HG03095 (cell line): ENCODE measurements around the gene PRXL2B.
"Not testable (repeated sequence)": the region's sequence is repeated elsewhere in the genome, so short reads cannot be mapped to it uniquely, and the experiment has no call there.

Experiments
- ATAC-seq: cut with Tn5 transposase; IDR thresholded peaks from one replicate; pipeline ENCODE4 v1.9.1; 2021; ENCODE audit warnings: moderate library complexity; ENCODE audit not compliant: unreplicated experiment

Gene PRXL2B

GRCh38 chr1:2611031-2611501 is 24.5 kb downstream of the PRXL2B start:
- no peak for ATAC-seq

- no peak for ATAC-seq
These were observed 25.3 kb downstream of the PRXL2B start for GRCh38 chr1:2611621-2612437.

GRCh38 chr1:2612591-2613365 is 26.2 kb downstream of the PRXL2B start:
- ATAC-seq = no peak

DNA sequence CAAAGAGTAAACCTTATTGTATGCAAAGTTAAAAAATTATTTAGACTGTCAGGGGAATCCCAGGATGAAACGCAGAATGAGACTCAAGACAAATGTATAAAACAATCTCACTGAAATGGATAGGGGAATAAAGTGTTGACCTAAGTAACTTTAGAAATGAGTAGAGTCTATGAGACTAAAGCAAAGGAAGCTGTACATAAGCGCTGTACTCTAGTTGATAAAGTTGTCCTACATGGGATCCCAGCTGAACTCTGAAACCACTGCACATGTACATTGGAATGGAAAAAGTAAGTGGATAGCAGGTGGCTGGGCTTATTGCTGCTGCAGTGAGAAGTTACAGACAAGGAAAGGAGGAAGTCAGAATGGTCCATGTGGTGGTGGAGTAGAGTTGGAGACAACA is 27.6 kb downstream of the PRXL2B start:
- no peak for ATAC-seq

DNA sequence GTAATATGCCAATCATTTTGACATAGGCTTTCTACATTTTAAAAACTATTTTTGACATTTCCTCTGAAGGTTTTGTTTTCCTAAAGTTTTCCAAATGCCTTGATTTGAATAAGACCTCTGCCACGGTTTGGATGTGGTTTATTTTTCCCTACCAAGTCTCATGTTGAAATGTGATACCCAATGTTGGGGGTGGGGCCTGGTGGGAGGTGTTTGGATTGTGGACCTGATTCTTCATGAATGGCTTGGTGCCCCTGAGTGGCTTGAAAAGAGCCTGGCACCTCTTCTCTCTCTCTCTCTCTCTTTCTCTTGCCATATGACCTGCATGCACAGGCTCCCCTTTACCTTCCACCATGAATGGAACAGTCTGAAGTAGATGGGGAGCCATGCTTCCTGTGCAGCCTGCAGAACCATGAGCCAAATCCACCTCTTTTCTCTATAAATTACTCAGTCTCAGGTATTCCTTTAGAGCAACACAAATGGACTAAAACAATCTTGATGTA is 31.4 kb downstream of the PRXL2B start:
- no peak for ATAC-seq

DNA sequence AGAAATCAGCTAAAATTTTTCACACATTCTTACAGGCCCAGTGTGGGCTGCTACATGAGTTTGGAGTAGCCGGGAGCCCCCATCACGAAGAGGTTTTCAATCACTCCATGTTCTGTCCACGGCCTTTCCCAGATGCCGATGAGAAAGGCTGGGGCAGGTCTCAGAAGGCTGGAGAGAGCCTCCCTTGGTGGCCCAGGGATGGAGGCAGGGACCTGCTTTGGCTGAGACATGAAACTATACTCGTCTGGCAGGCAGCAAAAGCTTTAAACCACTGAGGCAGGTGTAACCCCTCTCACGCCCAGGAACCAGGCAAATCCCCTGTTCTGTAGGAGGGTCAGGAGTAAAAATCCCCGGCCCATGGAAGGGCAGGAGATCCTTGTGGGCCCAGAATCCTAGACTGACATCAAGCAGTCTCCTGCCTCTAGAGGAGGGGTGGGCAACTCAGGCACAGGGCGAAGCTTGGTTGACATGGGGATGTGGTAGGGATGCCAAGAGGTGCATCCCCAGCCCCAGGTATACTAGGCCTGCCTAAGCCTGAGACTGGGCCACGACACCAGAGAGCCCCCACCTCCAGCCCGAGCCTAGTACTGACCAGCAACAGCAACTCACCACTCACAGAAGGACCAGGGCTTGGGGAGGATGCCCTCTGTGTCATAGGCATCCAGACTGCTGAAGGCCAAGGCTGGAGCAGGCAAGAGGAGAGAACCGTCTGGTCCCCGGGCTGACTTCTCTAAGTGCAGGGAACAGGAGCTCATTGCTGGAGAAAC is 37.2 kb downstream of the PRXL2B start:
- no peak for ATAC-seq

GRCh38 chr1:2624735-2625300 is 38.2 kb downstream of the PRXL2B start:
- no peak for ATAC-seq

- ATAC-seq = no peak
These were observed 38.7 kb downstream of the PRXL2B start for GRCh38 chr1:2625311-2625710.

- not testable (repeated sequence) for ATAC-seq
These were observed 39.2 kb downstream of the PRXL2B start for GRCh38 chr1:2625748-2626147.

DNA sequence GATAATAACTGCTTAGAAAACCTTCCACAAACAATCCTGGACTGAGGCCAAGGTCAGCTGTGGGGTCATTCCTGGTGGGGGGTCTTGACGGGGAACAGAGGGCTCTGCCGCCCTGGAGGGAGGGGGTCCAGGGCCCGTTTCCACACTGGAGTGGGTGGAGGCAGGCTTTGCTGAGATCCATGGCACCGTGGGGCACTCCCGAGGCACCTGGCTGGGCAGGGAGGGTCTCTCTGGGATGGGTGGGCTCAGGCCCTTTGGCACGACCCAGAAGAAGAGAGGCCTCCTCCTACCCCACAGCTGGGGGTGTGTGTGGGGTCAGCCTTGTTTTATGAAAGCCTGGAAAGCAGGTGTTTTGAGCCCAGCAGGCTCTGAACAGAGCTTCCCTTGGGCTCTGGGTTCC is 41.2 kb downstream of the PRXL2B start:
- no peak for ATAC-seq

- no peak for ATAC-seq
These were observed 41.8 kb downstream of the PRXL2B start for GRCh38 chr1:2628191-2628932.

- ATAC-seq = no peak
These were observed 42.5 kb downstream of the PRXL2B start for GRCh38 chr1:2628933-2629626.

GRCh38 chr1:2629627-2630497 is 43.3 kb downstream of the PRXL2B start:
- ATAC-seq = no peak

- no peak for ATAC-seq
These were observed 44.0 kb downstream of the PRXL2B start for GRCh38 chr1:2630498-2631135.

DNA sequence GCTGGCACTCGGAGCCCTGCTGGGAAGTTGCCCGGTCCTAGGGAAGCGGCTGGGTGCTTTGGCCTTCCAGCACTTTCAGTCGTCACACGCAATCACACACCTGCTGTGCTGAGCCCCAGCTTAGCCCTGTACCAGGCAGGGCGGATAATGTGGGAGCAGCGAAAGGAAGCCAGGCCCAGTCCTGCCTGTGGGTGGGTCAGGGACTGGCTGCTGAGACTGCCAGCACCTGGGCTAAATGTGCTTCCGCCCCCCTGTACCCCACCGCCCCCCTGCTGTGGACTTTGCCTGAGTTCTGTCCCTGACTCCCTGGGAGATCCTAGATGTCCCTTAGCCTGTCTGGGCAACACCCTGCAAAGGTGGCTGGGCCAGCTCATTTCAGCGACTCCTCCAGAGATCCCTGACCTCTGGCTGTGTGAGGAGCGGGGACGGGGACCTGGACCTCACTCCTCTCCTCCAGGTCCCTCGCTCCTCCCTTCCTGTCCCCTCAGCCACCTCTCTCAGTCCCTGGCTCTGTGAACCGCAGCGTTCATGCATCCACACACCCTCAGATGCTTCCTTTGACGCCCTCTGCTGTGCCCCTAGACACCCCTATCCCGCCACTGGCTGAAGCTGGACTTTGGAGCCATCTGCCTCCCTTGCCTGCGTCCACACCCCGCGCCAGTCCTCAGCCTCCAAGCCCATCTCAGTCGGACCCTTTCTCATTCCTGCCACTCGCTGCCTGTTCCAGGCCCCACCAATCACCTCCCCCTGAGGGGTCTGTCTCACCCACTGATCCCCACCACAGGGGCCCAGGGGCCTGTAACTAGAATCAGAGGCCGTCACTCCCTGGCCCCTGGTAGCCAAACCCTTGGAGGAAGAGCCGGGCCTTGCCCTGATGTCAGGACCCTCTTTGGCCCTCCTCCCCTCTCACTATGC is 44.8 kb downstream of the PRXL2B start:
- ATAC-seq = no peak

DNA sequence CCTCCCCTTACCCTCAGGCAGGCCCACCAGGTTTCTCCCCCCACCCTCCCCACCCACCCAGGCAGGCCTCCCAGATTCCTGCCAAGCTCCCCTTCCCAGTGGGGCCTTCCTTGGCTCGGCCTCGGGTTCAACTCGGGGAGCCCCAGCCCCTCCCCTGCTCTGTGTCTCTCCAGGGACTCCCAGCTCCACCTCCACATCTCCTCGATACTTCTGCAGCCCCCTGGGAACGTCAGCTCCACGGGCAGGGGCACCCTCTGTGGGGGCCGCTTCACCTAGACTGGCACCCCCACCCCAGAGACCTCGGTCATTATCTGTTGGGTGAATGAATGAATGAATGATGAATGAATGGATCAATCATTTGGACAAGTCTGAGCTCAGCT is 45.5 kb downstream of the PRXL2B start:
- no peak for ATAC-seq
